Kidney (tissue), 14 donors: ENCODE data around the gene GRIA3. TPM values are rescaled to one million over a fixed set of nuclear protein-coding genes. Genes with fewer than 3 reads are reported as not detected.

Source experiments
- DNase-seq, 5 donors: peaks; one replicate each; pipeline ENCODE4 v3.0.0-alpha.2; 2013 to 2020
- FAIRE-seq: peaks from 2 replicates; lab custom pipeline; 2012; peaks lifted over from hg19 to GRCh38; lab: Jason Lieb, UNC
- H3K27ac ChIP-seq, 2 donors: one replicate each; pipeline ENCODE4 v1.7.0; 2013; ENCODE audit warnings: low read depth in 2 of 2, low read length in 2 of 2, inconsistent platforms in 1 of 2
- H3K27me3 ChIP-seq: one replicate; pipeline ENCODE4 v1.7.1; 2013; ENCODE audit warnings: low read length, inconsistent platforms; ENCODE audit not compliant: control insufficient read depth, insufficient read depth
- H3K36me3 ChIP-seq, 3 donors: one replicate each; pipeline versions ENCODE4 v1.7.0 to v1.7.1; 2013; ENCODE audit warnings: low read length in 3 of 3, control low read depth in 1 of 3, inconsistent platforms in 1 of 3; ENCODE audit not compliant: insufficient read depth in 3 of 3, control insufficient read depth in 2 of 3
- H3K4me1 ChIP-seq, 3 donors: one replicate each; pipeline versions ENCODE4 v1.7.0 to v1.7.1; 2013; ENCODE audit warnings: low read length in 3 of 3, inconsistent platforms in 1 of 3, low read depth in 1 of 3; ENCODE audit not compliant: control insufficient read depth in 2 of 3, insufficient read depth in 2 of 3
- H3K4me3 ChIP-seq, 3 donors: one replicate each; pipeline versions ENCODE4 v1.7.0 to v1.8.1; 2013; ENCODE audit warnings: low read length in 3 of 3, control low read depth in 1 of 3, inconsistent platforms in 1 of 3
- H3K9ac ChIP-seq, 3 donors: one replicate each; pipeline versions ENCODE4 v1.7.0 to v1.7.1; 2013; ENCODE audit warnings: low read length in 3 of 3, control low read depth in 1 of 3, inconsistent platforms in 1 of 3
- H3K9me3 ChIP-seq, 3 donors: one replicate each; pipeline versions ENCODE4 v1.7.0 to v1.7.1; 2013; ENCODE audit warnings: low read length in 3 of 3, control low read depth in 1 of 3, inconsistent platforms in 1 of 3; ENCODE audit not compliant: control insufficient read depth in 2 of 3, insufficient read depth in 1 of 3
- CTCF ChIP-seq: IDR thresholded peaks from 3 replicates; pipeline ENCODE4 v1.5.1; 2012; ENCODE audit warnings: mild to moderate bottlenecking, moderate library complexity, borderline replicate concordance; ENCODE audit not compliant: insufficient read depth; ENCODE audit errors: extremely low read depth
- intact Hi-C: fragments of 100-400 bp; cut with DNase I; formaldehyde crosslinking; loops from one replicate; pipeline ENCODE4 v1.11.1; 2022
- polyA plus RNA-seq: library from polyadenylated mRNA; stranded (reverse); fragments of 350-450 nt; fragmentation: Illumina TruSeq; extraction: RNeasy Lipid Tissue Mini Kit (QIAGEN cat#74804); gene quantifications from one replicate; pipeline ENCODE4 v1.2.3, GENCODE V29; 2014; ENCODE audit warnings: low read depth, low replicate concordance; ENCODE audit not compliant: insufficient read depth
- total RNA-seq: library from RNA; stranded (reverse); fragmentation: NEBNext Ultra II Directional; extraction: Animal tissue kit (Norgen Biotek cat#: 25700); gene quantifications from one replicate; pipeline ENCODE4 v1.2.1, GENCODE V29; 2021
- donor health status: control.
- donor health status: control.
- donor health status: control.
- donor health status: control.
- donor health status: control.
- donor health status: DM: yes; HTN: yes; CAD: no.
- donor health status: Normal renal cell carcinoma (clear cell type).

The GRIA3 gene
- total and polyA plus RNA-seq, 2 donors from 2014 or later, result 1.4 to 5.8 TPM

GRCh38 chrX:123237271-123237670 is 53.2 kb downstream of the GRIA3 start:
- no peak overlapping the region for H3K9ac ChIP-seq
- intact Hi-C loops, result no loop called here

GRCh38 chrX:123254457-123254856 is 70.4 kb downstream of the GRIA3 start:
- H3K9ac ChIP-seq, result no peak overlapping the region
- H3K4me1 ChIP-seq, result no peaks in the 10 kb centered on the region
- intact Hi-C loops, result no loop called here
- FAIRE-seq (no peak), DNase-seq (no peak)
- H3K9me3 ChIP-seq, result no peaks in the 10 kb centered on the region
- H3K27ac ChIP-seq, result no peak overlapping the region
- H3K36me3 ChIP-seq, result no peaks in the 10 kb centered on the region
- no peak for TF ChIP-seq CTCF
- H3K27me3 ChIP-seq, result no peaks in the 10 kb centered on the region
- H3K4me3 ChIP-seq, result no peak overlapping the region

More at GRCh38 chrX:123237271-123237670, 53.2 kb downstream of the GRIA3 start:
- Histone ChIP-seq H3K36me3 (no peaks in the 10 kb centered on the region), H3K27me3 (peaks cover 3% of the 10 kb centered on the region), H3K27ac (no peak overlapping the region), H3K4me1 (no peaks in the 10 kb centered on the region), H3K4me3 (no peak overlapping the region), H3K9me3 (no peaks in the 10 kb centered on the region)
- DNase-seq (no peak), FAIRE-seq (no peak)
- TF ChIP-seq CTCF, result no peak

DNA sequence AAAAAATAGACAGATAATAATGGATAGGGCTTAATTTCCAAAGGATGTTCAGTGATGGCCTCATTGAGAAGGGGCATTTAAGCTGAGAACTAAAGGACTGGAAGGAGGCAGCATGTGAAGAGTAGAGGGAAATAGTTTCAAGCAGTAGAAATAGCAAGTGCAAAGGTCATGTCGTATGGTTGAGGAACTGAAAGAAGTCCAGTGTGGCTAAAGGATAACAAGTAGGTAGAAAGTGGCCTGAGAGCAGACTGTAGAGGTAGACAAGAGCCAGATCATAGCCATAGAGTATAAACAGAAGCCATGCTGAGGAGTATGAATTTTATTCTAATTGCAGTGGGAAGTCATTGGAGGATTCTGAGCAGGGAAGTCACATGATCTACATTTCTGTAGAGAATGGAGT is 72.3 kb downstream of the GRIA3 start:
- Histone ChIP-seq H3K9ac (no peak overlapping the region), H3K4me3 (no peak overlapping the region), H3K27ac (no peak overlapping the region), H3K27me3 (no peaks in the 10 kb centered on the region), H3K36me3 (no peaks in the 10 kb centered on the region), H3K9me3 (no peaks in the 10 kb centered on the region), H3K4me1 (no peaks in the 10 kb centered on the region)
- intact Hi-C loops, result no loop called here
- FAIRE-seq (no peak), DNase-seq (no peak)
- TF ChIP-seq CTCF, result no peak

- Histone ChIP-seq H3K4me1 (no peaks in the 10 kb centered on the region), H3K9ac (no peak overlapping the region), H3K36me3 (no peaks in the 10 kb centered on the region), H3K4me3 (no peak overlapping the region), H3K27me3 (no peaks in the 10 kb centered on the region), H3K9me3 (no peaks in the 10 kb centered on the region), H3K27ac (no peak overlapping the region)
- no peak for TF ChIP-seq CTCF
- intact Hi-C loops, result no loop called here
- FAIRE-seq, result no peak
- no peak for DNase-seq
These were observed 76.9 kb downstream of the GRIA3 start for GRCh38 chrX:123260920-123261418.
